ENCODE results near the gene SSB.

Gene SSB

DNA sequence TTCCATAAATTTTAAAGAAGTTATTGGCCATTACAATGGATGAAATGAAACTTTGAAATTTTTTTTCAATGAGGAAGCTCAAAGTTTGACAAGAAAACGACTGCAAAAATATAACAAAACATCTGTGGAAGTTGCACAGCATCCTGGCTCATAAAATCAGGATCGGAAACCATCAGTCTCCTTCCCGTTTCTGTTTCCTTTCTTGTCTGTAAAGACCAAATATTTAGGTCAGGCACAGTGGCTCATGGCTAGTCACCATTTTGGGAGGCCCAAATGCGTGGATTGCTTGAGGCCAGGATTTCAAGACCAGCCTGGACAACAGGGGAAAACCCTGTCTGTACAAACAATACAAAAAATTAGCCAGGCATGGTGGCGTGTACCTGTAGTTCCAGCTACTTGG lies 27.6 kb upstream of the SSB start:
- DNase-seq (ENCODE audit: low read depth in 2 of 2) = no peak
- no peak for TF ChIP-seq CTCF (IDR thresholded peaks at IDR 0.05; ENCODE audit: low read depth, low read length)

GRCh38 chr2:169771612-169772011 lies 27.1 kb upstream of the SSB start:
- H3K4me3 ChIP-seq (replicated peaks in 1 of 2; ENCODE audit: low read depth in 2 of 2, low read length in 2 of 2) = no peak overlapping the region
- no peak for TF ChIP-seq CTCF (IDR thresholded peaks at IDR 0.05; ENCODE audit: low read depth, low read length)
- DNase-seq (ENCODE audit: low read depth in 2 of 2) = no peak

More for the DNA sequence above, 27.6 kb upstream of the SSB start:
- no peak overlapping the region for H3K4me3 ChIP-seq (replicated peaks in 1 of 2; ENCODE audit: low read depth in 2 of 2, low read length in 2 of 2)

GRCh38 chr2:169772651-169773050 lies 26.0 kb upstream of the SSB start:
- no peak for DNase-seq (ENCODE audit: low read depth in 2 of 2)
- H3K4me3 ChIP-seq (replicated peaks in 1 of 2; ENCODE audit: low read depth in 2 of 2, low read length in 2 of 2) = no peak overlapping the region
- TF ChIP-seq CTCF (IDR thresholded peaks at IDR 0.05; ENCODE audit: low read depth, low read length) = no peak

DNA sequence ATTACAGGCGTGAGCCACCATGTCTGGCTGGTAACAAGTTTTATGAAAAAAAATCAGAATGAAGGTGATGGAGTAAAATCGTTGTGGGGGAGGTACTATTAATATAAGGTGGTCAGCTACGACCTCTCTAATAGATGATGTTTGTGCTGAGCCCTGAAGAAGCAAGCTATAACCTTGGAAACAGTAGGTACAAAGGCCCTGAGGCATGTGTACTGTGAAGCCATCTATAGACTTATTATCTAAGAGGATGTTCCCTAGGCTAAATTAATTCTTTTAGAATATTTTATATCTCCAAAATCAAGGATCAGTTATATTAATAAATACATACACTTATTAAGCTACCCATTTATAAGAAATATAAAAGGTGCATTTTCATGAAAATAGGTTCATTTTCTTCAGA lies 23.3 kb upstream of the SSB start:
- DNase-seq (ENCODE audit: low read depth in 2 of 2) = no peak
- no peak overlapping the region for H3K4me3 ChIP-seq (replicated peaks in 1 of 2; ENCODE audit: low read depth in 2 of 2, low read length in 2 of 2)
- no peak for TF ChIP-seq CTCF (IDR thresholded peaks at IDR 0.05; ENCODE audit: low read depth, low read length)

DNA sequence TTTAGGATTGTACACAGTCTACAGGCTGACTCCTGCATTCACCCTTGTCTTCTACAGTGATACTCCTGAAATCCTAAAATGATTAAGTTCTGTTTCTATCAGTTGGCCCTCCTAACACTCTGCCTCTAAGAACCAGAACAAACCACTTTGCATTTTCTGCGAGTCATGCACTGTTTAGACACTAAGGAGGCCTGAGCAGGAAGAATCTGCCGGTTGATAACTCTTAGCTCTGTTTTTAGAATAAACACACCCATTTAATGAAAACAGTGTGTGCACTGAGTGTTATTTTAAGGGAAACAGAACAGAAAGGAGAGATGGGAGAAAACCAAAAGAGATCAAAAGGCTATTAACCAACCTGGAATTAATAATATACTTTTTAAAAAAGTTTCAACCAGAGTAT lies 22.9 kb upstream of the SSB start:
- peak; percentile 10 to 36 for DNase-seq (ENCODE audit: low read depth in 2 of 2)
- TF ChIP-seq CTCF (IDR thresholded peaks at IDR 0.05; ENCODE audit: low read depth, low read length) = no peak
- H3K4me3 ChIP-seq (replicated peaks in 1 of 2; ENCODE audit: low read depth in 2 of 2, low read length in 2 of 2) = no peak overlapping the region

GRCh38 chr2:169776252-169776761 lies 22.4 kb upstream of the SSB start:
- no peak overlapping the region for H3K4me3 ChIP-seq (replicated peaks in 1 of 2; ENCODE audit: low read depth in 2 of 2, low read length in 2 of 2)
- no peak for TF ChIP-seq CTCF (IDR thresholded peaks at IDR 0.05; ENCODE audit: low read depth, low read length)
- peak in 1 of 2 donors; percentile 15 for DNase-seq (ENCODE audit: low read depth in 2 of 2)

GRCh38 chr2:169778446-169778845 lies 20.2 kb upstream of the SSB start:
- no peak overlapping the region for H3K4me3 ChIP-seq (replicated peaks in 1 of 2; ENCODE audit: low read depth in 2 of 2, low read length in 2 of 2)
- TF ChIP-seq CTCF (IDR thresholded peaks at IDR 0.05; ENCODE audit: low read depth, low read length) = no peak

More at GRCh38 chr2:169778446-169778845, 20.2 kb upstream of the SSB start:
- no peak for DNase-seq (ENCODE audit: low read depth in 2 of 2)

Data from cardiac fibroblast (primary cell).